ENCODE data around the gene PNMA1. TPM values are rescaled to one million over a fixed set of nuclear protein-coding genes. Genes with fewer than 3 reads are reported as not detected.
A peak's percentile ranks its signal among the peaks of the same experiment; 100 is the strongest.

PNMA1 gene
- total RNA-seq, 4 donors from 2014 or later: 41.7 to 95.2 (median 47.6) TPM

DNA sequence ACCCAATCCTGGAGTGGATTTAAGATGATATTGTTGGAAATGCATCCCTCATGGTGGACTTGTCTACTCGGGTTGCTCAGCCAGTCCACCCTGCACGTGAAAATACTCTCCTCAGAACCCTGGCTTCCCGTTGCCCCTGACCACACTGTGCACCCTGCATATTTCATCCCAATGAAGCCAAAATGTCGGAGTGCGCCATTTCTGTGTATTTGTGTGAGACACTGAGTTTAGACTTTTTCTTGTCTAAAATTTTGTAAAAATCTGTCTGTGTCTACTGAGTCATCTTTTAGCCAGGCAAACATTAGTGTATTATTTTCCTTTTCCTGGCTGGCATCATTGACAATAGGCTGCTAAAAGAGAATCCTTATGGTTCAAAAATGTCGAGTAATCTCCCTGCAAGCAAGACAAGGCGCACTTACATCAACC is 485 bp upstream of the PNMA1 start:
- TF ChIP-seq POLR2A (IDR thresholded peaks at IDR 0.05) (no peak), EP300 (IDR thresholded peaks at IDR 0.05) (no peak), POLR2AphosphoS5 (IDR thresholded peaks at IDR 0.05) (no peak)
- TF ChIP-seq, protein P1, sequence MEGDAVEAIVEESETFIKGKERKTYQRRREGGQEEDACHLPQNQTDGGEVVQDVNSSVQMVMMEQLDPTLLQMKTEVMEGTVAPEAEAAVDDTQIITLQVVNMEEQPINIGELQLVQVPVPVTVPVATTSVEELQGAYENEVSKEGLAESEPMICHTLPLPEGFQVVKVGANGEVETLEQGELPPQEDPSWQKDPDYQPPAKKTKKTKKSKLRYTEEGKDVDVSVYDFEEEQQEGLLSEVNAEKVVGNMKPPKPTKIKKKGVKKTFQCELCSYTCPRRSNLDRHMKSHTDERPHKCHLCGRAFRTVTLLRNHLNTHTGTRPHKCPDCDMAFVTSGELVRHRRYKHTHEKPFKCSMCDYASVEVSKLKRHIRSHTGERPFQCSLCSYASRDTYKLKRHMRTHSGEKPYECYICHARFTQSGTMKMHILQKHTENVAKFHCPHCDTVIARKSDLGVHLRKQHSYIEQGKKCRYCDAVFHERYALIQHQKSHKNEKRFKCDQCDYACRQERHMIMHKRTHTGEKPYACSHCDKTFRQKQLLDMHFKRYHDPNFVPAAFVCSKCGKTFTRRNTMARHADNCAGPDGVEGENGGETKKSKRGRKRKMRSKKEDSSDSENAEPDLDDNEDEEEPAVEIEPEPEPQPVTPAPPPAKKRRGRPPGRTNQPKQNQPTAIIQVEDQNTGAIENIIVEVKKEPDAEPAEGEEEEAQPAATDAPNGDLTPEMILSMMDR (IDR thresholded peaks at IDR 0.05): no peak
- Histone ChIP-seq H3K4me3 (peak overlapping the region; percentile 45 to 68), H3K36me3 (peaks cover 0 to 33% of the 10 kb centered on the region in 2 donors), H3K27me3 (no peaks in the 10 kb centered on the region), H3K4me1 (peaks cover 3 to 76% (median 32%) of the 10 kb centered on the region in 3 donors), H3K27ac (peak overlapping the region in 3 of 4 donors; percentile 92 to 98 (median 93)), H3K9me3 (no peaks in the 10 kb centered on the region)
- ATAC-seq: no peak
- WGBS, 2 donors (ENCODE audit: low coverage in 1 of 2): 37 to 48% methylated on average over 7 of the region's 7 CpGs

GRCh38 chr14:73713206-73713802 is 880 bp downstream of the PNMA1 start:
- H3K9me3 ChIP-seq: no peaks in the 10 kb centered on the region
- H3K4me3 ChIP-seq: peak overlapping the region; percentile 45 to 68
- peak overlapping the region; percentile 48 to 98 (median 92) for H3K27ac ChIP-seq
- ATAC-seq: peak; percentile 4
- peaks cover 3 to 62% (median 22%) of the 10 kb centered on the region in 3 donors for H3K4me1 ChIP-seq
- H3K36me3 ChIP-seq: peaks cover 0 to 20% of the 10 kb centered on the region in 2 donors
- H3K27me3 ChIP-seq: no peaks in the 10 kb centered on the region
- TF ChIP-seq POLR2AphosphoS5 (IDR thresholded peaks at IDR 0.05) (no peak), EP300 (IDR thresholded peaks at IDR 0.05) (no peak), POLR2A (IDR thresholded peaks at IDR 0.05) (no peak)
- TF ChIP-seq, protein P1 (IDR thresholded peaks at IDR 0.05): no peak
- 0% methylated on average over 9 of the region's 21 CpGs; no CpG with 5 or more reads in 1 of the 2 donors for WGBS, 2 donors (ENCODE audit: low coverage in 1 of 2)

- no peaks in the 10 kb centered on the region for H3K9me3 ChIP-seq
- 0 to 6% methylated on average over 12 to 14 of the region's 20 CpGs for WGBS, 2 donors (ENCODE audit: low coverage in 1 of 2)
- H3K4me3 ChIP-seq: peak overlapping the region; percentile 45 to 68
- no peak for ATAC-seq
- H3K36me3 ChIP-seq: peaks cover 0 to 13% of the 10 kb centered on the region in 2 donors
- TF ChIP-seq POLR2AphosphoS5 (IDR thresholded peaks at IDR 0.05): no peak
- TF ChIP-seq, protein P1 (IDR thresholded peaks at IDR 0.05): no peak
- no peak for TF ChIP-seq POLR2A (IDR thresholded peaks at IDR 0.05)
- no peak for TF ChIP-seq EP300 (IDR thresholded peaks at IDR 0.05)
- peak overlapping the region; percentile 48 to 98 (median 92) for H3K27ac ChIP-seq
- H3K27me3 ChIP-seq: no peaks in the 10 kb centered on the region
- H3K4me1 ChIP-seq: peaks cover under 1 to 56% (median 16%) of the 10 kb centered on the region in 3 donors
Observed at GRCh38 chr14:73712540-73713180, 1.5 kb downstream of the PNMA1 start.

- ATAC-seq: no peak
- peaks cover 0 to 8% of the 10 kb centered on the region in 2 donors for H3K36me3 ChIP-seq
- no peaks in the 10 kb centered on the region for H3K9me3 ChIP-seq
- H3K4me1 ChIP-seq: peaks cover 0 to 50% (median 10%) of the 10 kb centered on the region in 3 donors
- 3 to 4% methylated on average over 7 to 10 of the region's 11 CpGs for WGBS, 2 donors (ENCODE audit: low coverage in 1 of 2)
- H3K4me3 ChIP-seq: peak overlapping the region; percentile 45 to 68
- TF ChIP-seq POLR2AphosphoS5 (IDR thresholded peaks at IDR 0.05) (no peak), POLR2A (IDR thresholded peaks at IDR 0.05) (no peak), EP300 (IDR thresholded peaks at IDR 0.05) (no peak)
- TF ChIP-seq, protein P1 (IDR thresholded peaks at IDR 0.05): no peak
- H3K27ac ChIP-seq: peak overlapping the region; percentile 48 to 98 (median 92)
- no peaks in the 10 kb centered on the region for H3K27me3 ChIP-seq
Observed at GRCh38 chr14:73712071-73712506, 2.1 kb downstream of the PNMA1 start.

Measured in gastroesophageal sphincter (tissue), 4 donors.